ENCODE results near the gene RXRA.

DNA sequence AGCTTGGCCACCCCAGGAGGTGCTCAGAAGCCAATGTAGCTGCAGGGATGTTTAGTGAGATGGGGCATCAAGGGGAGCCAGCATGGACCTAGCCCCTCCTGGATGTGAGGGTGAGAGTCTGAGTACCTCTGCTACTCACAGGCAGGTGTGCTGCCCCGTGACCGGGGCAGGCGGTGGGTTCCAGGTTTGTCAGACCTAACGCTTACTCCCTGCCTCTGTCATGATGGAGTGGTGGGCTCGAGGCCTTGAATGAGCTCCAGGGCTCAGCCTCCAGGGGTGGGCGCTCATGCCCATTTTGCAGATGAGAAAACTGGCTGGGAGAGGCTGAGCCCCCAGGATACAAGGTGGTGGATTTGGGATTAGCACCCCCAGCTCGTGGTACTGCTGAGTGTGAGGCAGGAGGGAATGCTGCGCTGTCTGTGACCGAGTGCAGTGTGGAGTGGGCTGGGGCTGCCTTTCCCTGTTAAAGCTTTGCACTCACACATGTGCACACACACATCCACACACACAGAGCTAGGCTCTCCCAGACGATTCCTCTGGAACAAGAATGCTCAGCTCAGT, 1.5 kb downstream of the RXRA start:
- TF ChIP-seq, protein P1, sequence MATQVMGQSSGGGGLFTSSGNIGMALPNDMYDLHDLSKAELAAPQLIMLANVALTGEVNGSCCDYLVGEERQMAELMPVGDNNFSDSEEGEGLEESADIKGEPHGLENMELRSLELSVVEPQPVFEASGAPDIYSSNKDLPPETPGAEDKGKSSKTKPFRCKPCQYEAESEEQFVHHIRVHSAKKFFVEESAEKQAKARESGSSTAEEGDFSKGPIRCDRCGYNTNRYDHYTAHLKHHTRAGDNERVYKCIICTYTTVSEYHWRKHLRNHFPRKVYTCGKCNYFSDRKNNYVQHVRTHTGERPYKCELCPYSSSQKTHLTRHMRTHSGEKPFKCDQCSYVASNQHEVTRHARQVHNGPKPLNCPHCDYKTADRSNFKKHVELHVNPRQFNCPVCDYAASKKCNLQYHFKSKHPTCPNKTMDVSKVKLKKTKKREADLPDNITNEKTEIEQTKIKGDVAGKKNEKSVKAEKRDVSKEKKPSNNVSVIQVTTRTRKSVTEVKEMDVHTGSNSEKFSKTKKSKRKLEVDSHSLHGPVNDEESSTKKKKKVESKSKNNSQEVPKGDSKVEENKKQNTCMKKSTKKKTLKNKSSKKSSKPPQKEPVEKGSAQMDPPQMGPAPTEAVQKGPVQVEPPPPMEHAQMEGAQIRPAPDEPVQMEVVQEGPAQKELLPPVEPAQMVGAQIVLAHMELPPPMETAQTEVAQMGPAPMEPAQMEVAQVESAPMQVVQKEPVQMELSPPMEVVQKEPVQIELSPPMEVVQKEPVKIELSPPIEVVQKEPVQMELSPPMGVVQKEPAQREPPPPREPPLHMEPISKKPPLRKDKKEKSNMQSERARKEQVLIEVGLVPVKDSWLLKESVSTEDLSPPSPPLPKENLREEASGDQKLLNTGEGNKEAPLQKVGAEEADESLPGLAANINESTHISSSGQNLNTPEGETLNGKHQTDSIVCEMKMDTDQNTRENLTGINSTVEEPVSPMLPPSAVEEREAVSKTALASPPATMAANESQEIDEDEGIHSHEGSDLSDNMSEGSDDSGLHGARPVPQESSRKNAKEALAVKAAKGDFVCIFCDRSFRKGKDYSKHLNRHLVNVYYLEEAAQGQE (IDR thresholded peaks at IDR 0.05; ENCODE audit: insufficient read depth in 1 of 2, low read depth in 2 of 2, low read length in 1 of 2) = no peak
- TF ChIP-seq SIN3A (IDR thresholded peaks at IDR 0.05; ENCODE audit: borderline replicate concordance, insufficient read depth, low read depth, low read length) (no peak), POLR2AphosphoS5 (IDR thresholded peaks at IDR 0.05; ENCODE audit: low read depth, low read length) (no peak), TCF7L2 (IDR thresholded peaks at IDR 0.05; ENCODE audit: low read depth, low read length) (no peak)
- TF ChIP-seq, protein P2, sequence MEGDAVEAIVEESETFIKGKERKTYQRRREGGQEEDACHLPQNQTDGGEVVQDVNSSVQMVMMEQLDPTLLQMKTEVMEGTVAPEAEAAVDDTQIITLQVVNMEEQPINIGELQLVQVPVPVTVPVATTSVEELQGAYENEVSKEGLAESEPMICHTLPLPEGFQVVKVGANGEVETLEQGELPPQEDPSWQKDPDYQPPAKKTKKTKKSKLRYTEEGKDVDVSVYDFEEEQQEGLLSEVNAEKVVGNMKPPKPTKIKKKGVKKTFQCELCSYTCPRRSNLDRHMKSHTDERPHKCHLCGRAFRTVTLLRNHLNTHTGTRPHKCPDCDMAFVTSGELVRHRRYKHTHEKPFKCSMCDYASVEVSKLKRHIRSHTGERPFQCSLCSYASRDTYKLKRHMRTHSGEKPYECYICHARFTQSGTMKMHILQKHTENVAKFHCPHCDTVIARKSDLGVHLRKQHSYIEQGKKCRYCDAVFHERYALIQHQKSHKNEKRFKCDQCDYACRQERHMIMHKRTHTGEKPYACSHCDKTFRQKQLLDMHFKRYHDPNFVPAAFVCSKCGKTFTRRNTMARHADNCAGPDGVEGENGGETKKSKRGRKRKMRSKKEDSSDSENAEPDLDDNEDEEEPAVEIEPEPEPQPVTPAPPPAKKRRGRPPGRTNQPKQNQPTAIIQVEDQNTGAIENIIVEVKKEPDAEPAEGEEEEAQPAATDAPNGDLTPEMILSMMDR (IDR thresholded peaks at IDR 0.05) = no peak

All from Panc1 (cell line).